Aorta (tissue), 5 donors: Measurements from ENCODE around the gene SPRING1. TPM values are rescaled to one million over a fixed set of nuclear protein-coding genes. Genes with fewer than 3 reads are reported as not detected.

Source experiments
- ATAC-seq: fragments of 200-7000 bp; cut with Tn5 transposase; one replicate; pipeline ENCODE4 v1.9.1; 2022; ENCODE audit warnings: moderate library complexity; ENCODE audit not compliant: low FRiP score
- DNase-seq, 2 donors: peaks; one replicate each; pipeline ENCODE4 v3.0.0-alpha.2; 2020
- H3K27ac ChIP-seq, 2 donors: one replicate each; pipeline ENCODE4 v1.5.1; 2013; ENCODE audit warnings: low read length in 2 of 2, mild to moderate bottlenecking in 2 of 2, moderate library complexity in 2 of 2, control low read depth in 1 of 2, inconsistent platforms in 1 of 2, low read depth in 1 of 2
- H3K27me3 ChIP-seq, 2 donors: one replicate each; pipeline ENCODE4 v1.6.1; 2013; ENCODE audit warnings: control low read depth in 1 of 2, low read length in 1 of 2, mild to moderate bottlenecking in 1 of 2, moderate library complexity in 1 of 2; ENCODE audit not compliant: insufficient read depth in 2 of 2, control insufficient read depth in 1 of 2
- H3K36me3 ChIP-seq, 2 donors: one replicate each; pipeline ENCODE4 v1.6.1; 2013; ENCODE audit warnings: control low read depth in 1 of 2, low read length in 1 of 2, mild to moderate bottlenecking in 1 of 2; ENCODE audit not compliant: insufficient read depth in 2 of 2, control insufficient read depth in 1 of 2
- H3K4me1 ChIP-seq, 2 donors: one replicate each; pipeline ENCODE4 v1.6.1; 2013; ENCODE audit warnings: low read length in 2 of 2, control low read depth in 1 of 2, mild to moderate bottlenecking in 1 of 2, moderate library complexity in 1 of 2; ENCODE audit not compliant: insufficient read depth in 2 of 2, control insufficient read depth in 1 of 2
- H3K4me3 ChIP-seq, 2 donors: one replicate each; pipeline ENCODE4 v1.5.1; 2013; ENCODE audit warnings: low read length in 2 of 2, control low read depth in 1 of 2, mild to moderate bottlenecking in 1 of 2
- H3K9me3 ChIP-seq: one replicate; pipeline ENCODE4 v1.6.1; 2013; ENCODE audit warnings: mild to moderate bottlenecking, low read length; ENCODE audit not compliant: control insufficient read depth
- WGBS, 2 donors: extraction: QIAGEN DNeasy Blood & Tissue Kit; methylation state at CpG; one replicate each; pipeline ENCODE4 v1.1.7; 2013; 5-methylcytosine and 5-hydroxymethylcytosine counted together
- intact Hi-C, 2 donors: fragments of 100-400 bp; cut with DNase I; formaldehyde crosslinking; loops; one replicate each; pipeline versions ENCODE4 v1.14.2 to v1.15.0; 2022
- polyA plus RNA-seq, 2 donors: library from polyadenylated mRNA; stranded (reverse); fragments of 200-250 nt; gene quantifications; one replicate each; pipeline ENCODE4 v1.2.3, GENCODE V29; 2013
- total RNA-seq, 2 donors: library from RNA; stranded (reverse); fragmentation: NEBNext Ultra II Directional; extraction: Animal tissue kit (Norgen Biotek cat#: 25700); gene quantifications; one replicate each; pipeline ENCODE4 v1.2.1, GENCODE V29; 2021
- donor health status: healthy with polysubstance abuse.
- donor health status: Bipolar disorder and iron deficiency.
- donor health status: DM: no; HTN: no; CAD: no.
- donor health status: DM: no; HTN: no; CAD: no.
- donor health status: DM: yes; HTN: yes; CAD: no.

The SPRING1 gene
- total and polyA plus RNA-seq, 4 donors, result 12.7 to 18.9 (median 15.2) TPM

- H3K4me1 ChIP-seq, result no peaks in the 10 kb centered on the region
- H3K36me3 ChIP-seq, result no peaks in the 10 kb centered on the region
- no peak overlapping the region for H3K4me3 ChIP-seq
- no peak for ATAC-seq
- no peaks in the 10 kb centered on the region for H3K9me3 ChIP-seq
- 75 to 82% methylated on average over 5 of the region's 5 CpGs for WGBS, 2 donors
- intact Hi-C loops, result no loop called here
- no peaks in the 10 kb centered on the region for H3K27me3 ChIP-seq
- H3K27ac ChIP-seq, result no peak overlapping the region
- DNase-seq, result no peak
Observed at GRCh38 chr12:116689521-116689920, 48.3 kb downstream of the SPRING1 start.

Other genes starting within 250 kb of the SPRING1 start
- gene MAP1LC3B2, start 178.7 kb downstream of the SPRING1 start, total RNA-seq, result 1 to 10 TPM; 1.0 to 3.1 TPM
- 1 to 10 TPM; 2.3 to 3.5 TPM for gene MAP1LC3B2, start 178.7 kb downstream of the SPRING1 start, polyA plus RNA-seq
- 1 to 10 TPM; 3.0 to 3.1 TPM for gene RNFT2, start 246 bp upstream of the SPRING1 start, total RNA-seq
- gene RNFT2, start 246 bp upstream of the SPRING1 start, polyA plus RNA-seq, result 1 to 10 TPM; 1.6 to 1.8 TPM
- under 1 TPM; 0.06 TPM for gene HRK, start 143.4 kb upstream of the SPRING1 start, total RNA-seq
- gene HRK, start 143.4 kb upstream of the SPRING1 start, polyA plus RNA-seq, result under 1 TPM in 1 of 2 donors, not detected in 1; 0.25 TPM
- gene FBXW8, start 172.9 kb upstream of the SPRING1 start, total RNA-seq, result 10 to 100 TPM; 13.9 to 18.7 TPM
- 1 to 10 TPM; 2.3 to 3.2 TPM for gene FBXW8, start 172.9 kb upstream of the SPRING1 start, polyA plus RNA-seq